ENCODE results near the gene RBM3. TPM values are rescaled to one million over a fixed set of nuclear protein-coding genes. Genes with fewer than 3 reads are reported as not detected.

RBM3 gene
- total and polyA plus RNA-seq, 11 donors: 34.5 to 187 (median 111) TPM

- Histone ChIP-seq H3K4me3 (peak overlapping the region in 1 of 12 donors; percentile 24), H3K9me3 (no peaks in the 10 kb centered on the region), H3K4me1 (peaks cover 0 to 23% (median 0%) of the 10 kb centered on the region in 12 donors), H3K27ac (peak overlapping the region; percentile 66 to 91 (median 72)), H3K27me3 (peaks cover 0 to 5% (median 0%) of the 10 kb centered on the region in 9 donors), H3K36me3 (no peaks in the 10 kb centered on the region)
- WGBS, 4 donors: 50 to 65% (median 63%) methylated on average over 9 of the region's 9 CpGs
- ATAC-seq (peak; percentile 86 to 92 (median 88)), DNase-seq (peak in 4 of 5 donors; percentile 36 to 71 (median 44))
- TF ChIP-seq POLR2A (IDR thresholded peaks at IDR 0.05) (peak in 1 of 2 donors; percentile 28), CTCF (IDR thresholded peaks at IDR 0.05) (peak in 5 of 12 donors; percentile 21 to 36 (median 26))
- intact Hi-C loops (cut with DNase I): loop anchor here in 1 of 10 donors (2.0 to 10.0 kb wide), 2 partner anchors 17 to 57 kb away; partner anchors contain the start of genes RBM3 and TBC1D25
Measured at GRCh38 chrX:48591255-48591791, 17.0 kb downstream of the RBM3 start.

GRCh38 chrX:48592971-48593370 is 18.7 kb downstream of the RBM3 start:
- H3K4me1 ChIP-seq: peaks cover 0 to 26% (median 1%) of the 10 kb centered on the region in 12 donors
- no peaks in the 10 kb centered on the region for H3K36me3 ChIP-seq
- TF ChIP-seq POLR2A (IDR thresholded peaks at IDR 0.05): no peak
- TF ChIP-seq CTCF (IDR thresholded peaks at IDR 0.05): no peak
- no peaks in the 10 kb centered on the region for H3K9me3 ChIP-seq
- intact Hi-C loops (cut with DNase I): loop anchor here in 1 of 10 donors (10.0 kb wide), 1 partner anchor 58 kb away; the partner anchor contains the start of gene TBC1D25
- peaks cover 0 to 5% (median 0%) of the 10 kb centered on the region in 9 donors for H3K27me3 ChIP-seq
- no peak overlapping the region for H3K27ac ChIP-seq
- ATAC-seq: no peak
- WGBS, 4 donors: 68 to 71% (median 70%) methylated on average over 5 of the region's 5 CpGs
- no peak overlapping the region for H3K4me3 ChIP-seq
- no peak for DNase-seq

GRCh38 chrX:48595929-48596328 is 21.6 kb downstream of the RBM3 start:
- WGBS, 4 donors: 55 to 68% (median 64%) methylated on average over 2 of the region's 2 CpGs
- peaks cover 0 to 22% (median 4%) of the 10 kb centered on the region in 12 donors for H3K4me1 ChIP-seq
- ATAC-seq: no peak
- H3K27me3 ChIP-seq: peaks cover 0 to 5% (median 0%) of the 10 kb centered on the region in 9 donors
- DNase-seq: no peak
- H3K27ac ChIP-seq: no peak overlapping the region
- no peak overlapping the region for H3K4me3 ChIP-seq
- peaks cover 0 to 22% (median 19%) of the 10 kb centered on the region in 9 donors for H3K36me3 ChIP-seq
- TF ChIP-seq CTCF (IDR thresholded peaks at IDR 0.05): no peak
- TF ChIP-seq POLR2A (IDR thresholded peaks at IDR 0.05): no peak
- H3K9me3 ChIP-seq: no peaks in the 10 kb centered on the region
- intact Hi-C loops (cut with DNase I): loop anchor here in 1 of 10 donors (10.0 kb wide), 1 partner anchor 61 kb away; the partner anchor contains the start of gene TBC1D25

All from heart left ventricle (tissue), 16 donors.